Iris pigment epithelial cell (primary cell): ENCODE results near the gene GYS2.
A peak's percentile ranks its signal among the peaks of the same experiment; 100 is the strongest.

Experiments
- DNase-seq: peaks from one replicate; pipeline ENCODE4 v3.0.0-alpha.2; 2011; ENCODE audit warnings: low read depth

The GYS2 gene

GRCh38 chr12:21502164-21502496 is 102.5 kb downstream of the GYS2 start:
- peak; percentile 36 for DNase-seq

- DNase-seq = peak; percentile 99
Measured at GRCh38 chr12:21501258-21502163, 103.1 kb downstream of the GYS2 start, which contains the start of the genes GOLT1B and RECQL. GOLT1B (plus strand) TSS chr12:21501789; CDS start chr12:21501924, 135 bp downstream. RECQL (minus strand) TSS chr12:21501635; CDS start chr12:21499570, 2,065 bp downstream.

GRCh38 chr12:21500786-21501257 is 103.8 kb downstream of the GYS2 start:
- DNase-seq = no peak

- DNase-seq = no peak
Measured at GRCh38 chr12:21499765-21500164, 104.9 kb downstream of the GYS2 start.
